Measurements from ENCODE around the gene FUOM.

DNA sequence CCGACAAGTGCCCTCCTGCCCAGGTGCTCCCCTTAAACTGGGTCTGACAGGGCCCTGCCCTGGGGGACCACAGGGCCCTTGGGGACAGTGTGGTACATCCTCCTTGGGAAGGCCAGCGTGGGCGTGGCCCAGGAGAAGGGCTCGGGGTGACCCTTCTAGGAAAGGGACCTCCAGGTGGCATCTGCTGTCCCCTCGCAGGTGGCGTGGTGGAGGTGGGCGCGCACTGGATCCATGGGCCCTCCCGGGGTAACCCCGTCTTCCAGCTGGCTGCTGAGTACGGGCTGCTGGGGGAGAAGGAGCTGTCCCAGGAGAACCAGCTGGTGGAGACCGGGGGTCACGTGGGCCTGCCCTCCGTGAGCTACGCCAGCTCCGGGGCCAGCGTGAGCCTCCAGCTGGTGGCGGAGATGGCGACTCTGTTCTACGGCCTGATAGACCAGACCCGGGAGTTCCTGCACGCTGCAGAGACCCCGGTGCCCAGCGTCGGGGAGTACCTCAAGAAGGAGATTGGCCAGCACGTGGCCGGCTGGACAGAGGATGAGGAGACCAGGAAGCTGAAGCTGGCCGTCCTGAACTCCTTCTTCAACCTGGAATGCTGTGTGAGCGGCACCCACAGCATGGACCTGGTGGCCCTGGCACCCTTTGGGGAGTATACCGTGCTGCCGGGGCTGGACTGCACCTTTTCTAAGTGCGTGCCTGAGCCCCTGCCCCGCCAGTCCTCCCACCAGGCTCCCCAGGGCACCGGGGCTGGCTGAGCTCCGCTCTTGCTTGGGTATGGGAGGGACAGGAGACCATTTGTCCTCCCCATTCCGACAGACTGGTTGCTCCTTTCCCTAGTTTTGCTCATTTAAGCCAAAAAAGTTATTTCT is 22.2 kb upstream of the FUOM start:
- TF ChIP-seq, protein P1, sequence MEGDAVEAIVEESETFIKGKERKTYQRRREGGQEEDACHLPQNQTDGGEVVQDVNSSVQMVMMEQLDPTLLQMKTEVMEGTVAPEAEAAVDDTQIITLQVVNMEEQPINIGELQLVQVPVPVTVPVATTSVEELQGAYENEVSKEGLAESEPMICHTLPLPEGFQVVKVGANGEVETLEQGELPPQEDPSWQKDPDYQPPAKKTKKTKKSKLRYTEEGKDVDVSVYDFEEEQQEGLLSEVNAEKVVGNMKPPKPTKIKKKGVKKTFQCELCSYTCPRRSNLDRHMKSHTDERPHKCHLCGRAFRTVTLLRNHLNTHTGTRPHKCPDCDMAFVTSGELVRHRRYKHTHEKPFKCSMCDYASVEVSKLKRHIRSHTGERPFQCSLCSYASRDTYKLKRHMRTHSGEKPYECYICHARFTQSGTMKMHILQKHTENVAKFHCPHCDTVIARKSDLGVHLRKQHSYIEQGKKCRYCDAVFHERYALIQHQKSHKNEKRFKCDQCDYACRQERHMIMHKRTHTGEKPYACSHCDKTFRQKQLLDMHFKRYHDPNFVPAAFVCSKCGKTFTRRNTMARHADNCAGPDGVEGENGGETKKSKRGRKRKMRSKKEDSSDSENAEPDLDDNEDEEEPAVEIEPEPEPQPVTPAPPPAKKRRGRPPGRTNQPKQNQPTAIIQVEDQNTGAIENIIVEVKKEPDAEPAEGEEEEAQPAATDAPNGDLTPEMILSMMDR (conservative IDR thresholded peaks at IDR 0.05; ENCODE audit: low read depth, low read length), result no peak
- TF ChIP-seq, protein P2, sequence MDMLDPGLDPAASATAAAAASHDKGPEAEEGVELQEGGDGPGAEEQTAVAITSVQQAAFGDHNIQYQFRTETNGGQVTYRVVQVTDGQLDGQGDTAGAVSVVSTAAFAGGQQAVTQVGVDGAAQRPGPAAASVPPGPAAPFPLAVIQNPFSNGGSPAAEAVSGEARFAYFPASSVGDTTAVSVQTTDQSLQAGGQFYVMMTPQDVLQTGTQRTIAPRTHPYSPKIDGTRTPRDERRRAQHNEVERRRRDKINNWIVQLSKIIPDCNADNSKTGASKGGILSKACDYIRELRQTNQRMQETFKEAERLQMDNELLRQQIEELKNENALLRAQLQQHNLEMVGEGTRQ (IDR thresholded peaks at IDR 0.05; ENCODE audit: low read depth, low read length), result no peak
- TF ChIP-seq RFX5 (IDR thresholded peaks at IDR 0.05; ENCODE audit: low read depth, low read length) (no peak), MXI1 (IDR thresholded peaks at IDR 0.05; ENCODE audit: borderline replicate concordance, low read depth, low read length) (no peak), MAZ (IDR thresholded peaks at IDR 0.05; ENCODE audit: borderline replicate concordance, low read depth, low read length) (no peak), CEBPB (IDR thresholded peaks at IDR 0.05; ENCODE audit: low read depth, low read length) (no peak), POLR2A (IDR thresholded peaks at IDR 0.05; ENCODE audit: low read depth, low read length) (no peak), FOS (IDR thresholded peaks at IDR 0.05; ENCODE audit: low read depth, low read length) (no peak)
